Skeletal muscle cell (primary cell): ENCODE data around the gene AMD1.
"Not testable (repeated sequence)": the region's sequence is repeated elsewhere in the genome, so short reads cannot be mapped to it uniquely, and the experiment has no call there.

Experiments
- DNase-seq: peaks from one replicate; pipeline ENCODE4 v3.0.0-alpha.2; 2010; ENCODE audit warnings: low read depth
- H3K4me3 ChIP-seq: 2 replicates; pipeline ENCODE4 v1.5.1; 2011; ENCODE audit warnings: low read depth, mild to moderate bottlenecking, control low read depth, low read length, moderate library complexity

AMD1 gene

DNA sequence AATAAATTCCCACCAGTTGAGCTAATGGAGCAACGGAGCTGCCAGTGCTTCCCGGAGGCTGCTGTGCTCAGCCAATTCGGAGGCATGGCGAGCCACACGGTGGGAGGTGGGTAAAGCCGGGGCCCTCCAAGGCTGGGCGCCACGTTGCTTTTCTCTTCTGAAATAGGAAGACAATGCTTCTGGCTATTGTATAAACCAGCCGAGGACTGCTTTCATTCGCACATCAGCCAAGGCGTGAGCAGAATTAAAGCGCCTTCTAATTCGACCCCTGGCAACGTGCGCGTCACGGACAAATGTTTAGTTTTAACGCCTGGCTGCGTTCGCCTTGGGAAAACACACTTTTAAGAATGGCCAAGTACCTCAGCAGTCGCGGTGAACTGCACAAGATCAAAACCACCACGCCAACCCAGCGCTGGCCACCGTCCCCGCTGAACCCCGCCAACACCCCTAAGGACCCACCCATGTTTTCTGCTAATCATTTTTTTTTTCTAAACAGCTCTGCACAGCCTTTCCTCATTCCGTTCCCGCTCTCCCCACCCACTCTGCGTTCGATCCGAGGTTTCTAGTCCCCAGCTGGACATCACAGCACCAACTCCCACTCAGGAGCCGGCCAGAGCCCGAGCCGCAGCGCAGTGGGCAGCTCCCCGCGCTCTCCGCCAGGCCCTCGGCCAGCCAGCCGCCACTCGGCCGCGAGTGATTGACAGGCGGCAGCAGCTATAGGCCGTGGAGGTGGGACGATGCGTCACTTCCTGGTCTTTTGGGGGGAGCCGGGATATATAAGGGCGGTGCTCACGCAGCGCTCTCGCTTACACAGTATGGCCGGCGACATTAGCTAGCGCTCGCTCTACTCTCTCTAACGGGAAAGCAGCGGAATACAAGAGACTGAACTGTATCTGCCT, at the start of gene AMD1:
Gene AMD1 (plus strand): TSS at position 805 of the 899 bp plus-strand sequence. CDS start 321 bp downstream, outside the sequence.
- peak; percentile 94 for DNase-seq
- H3K4me3 ChIP-seq, result peak within 1 kb of the TSS; percentile 96

DNA sequence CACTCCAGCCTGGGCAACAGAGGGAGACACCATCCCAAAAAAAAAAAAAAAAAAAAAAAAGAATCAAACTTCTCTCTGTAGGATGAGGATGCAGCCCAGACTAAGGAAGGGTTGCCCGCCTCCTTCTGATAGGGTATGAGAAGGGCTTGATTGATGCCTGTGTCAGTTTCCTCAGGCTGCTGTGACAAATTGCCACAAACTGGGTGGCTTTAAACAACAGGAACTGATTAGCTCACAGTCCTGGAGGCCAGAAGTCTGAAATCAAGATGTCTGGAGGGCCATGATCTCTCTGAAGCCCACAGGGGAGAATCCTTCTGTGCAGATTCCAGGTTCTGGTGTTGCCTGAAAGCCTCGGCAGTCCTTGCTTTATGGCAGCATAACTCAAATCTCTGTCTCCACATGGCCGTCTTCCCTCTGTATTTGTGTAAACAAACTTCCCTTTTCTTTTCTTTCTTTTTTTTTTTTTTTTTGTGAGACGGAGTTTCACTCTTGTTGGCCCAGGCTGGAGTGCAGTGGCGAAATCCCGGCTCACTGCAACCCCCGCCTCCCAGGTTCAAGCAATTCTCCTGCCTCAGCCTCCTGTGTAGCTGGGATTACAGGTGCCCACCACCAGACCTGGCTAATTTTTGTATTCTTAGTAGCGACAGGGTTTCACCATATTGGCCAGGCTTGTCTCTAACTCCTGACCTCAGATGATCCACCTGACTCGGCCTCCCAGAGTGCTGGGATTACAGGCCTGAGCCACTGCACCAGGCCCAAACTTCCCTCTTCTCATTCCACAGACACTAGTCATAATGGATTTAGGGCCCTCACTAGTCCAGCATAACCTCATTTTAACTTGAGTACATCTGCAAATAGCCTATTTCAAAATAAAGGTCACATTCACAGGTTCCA, 48.1 kb upstream of the AMD1 start:
- H3K4me3 ChIP-seq, result no peak overlapping the region
- no peak for DNase-seq

DNA sequence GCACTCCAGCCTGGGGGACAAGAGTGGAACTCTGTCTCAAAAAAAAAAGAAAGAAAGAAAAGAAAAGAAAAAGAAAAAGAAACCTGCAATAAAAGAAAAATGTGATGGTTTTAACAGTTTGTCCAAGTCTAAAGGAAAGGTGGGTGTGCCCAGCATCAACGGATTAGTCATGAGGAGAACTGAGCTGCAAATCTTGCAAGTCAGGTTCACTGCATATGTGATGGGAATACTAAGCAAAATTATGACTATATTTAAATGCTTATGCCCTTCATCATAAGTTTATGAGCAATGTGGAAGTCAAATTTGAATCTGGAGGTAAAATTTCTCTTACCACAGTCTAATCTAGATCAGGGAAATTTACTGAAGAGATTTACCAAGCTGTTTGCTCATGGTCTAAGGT, 46.2 kb upstream of the AMD1 start:
- H3K4me3 ChIP-seq, result no peak overlapping the region
- DNase-seq, result no peak

- DNase-seq, result no peak
- H3K4me3 ChIP-seq, result no peak overlapping the region
Observed at GRCh38 chr6:110831405-110831804, 43.2 kb upstream of the AMD1 start.

DNA sequence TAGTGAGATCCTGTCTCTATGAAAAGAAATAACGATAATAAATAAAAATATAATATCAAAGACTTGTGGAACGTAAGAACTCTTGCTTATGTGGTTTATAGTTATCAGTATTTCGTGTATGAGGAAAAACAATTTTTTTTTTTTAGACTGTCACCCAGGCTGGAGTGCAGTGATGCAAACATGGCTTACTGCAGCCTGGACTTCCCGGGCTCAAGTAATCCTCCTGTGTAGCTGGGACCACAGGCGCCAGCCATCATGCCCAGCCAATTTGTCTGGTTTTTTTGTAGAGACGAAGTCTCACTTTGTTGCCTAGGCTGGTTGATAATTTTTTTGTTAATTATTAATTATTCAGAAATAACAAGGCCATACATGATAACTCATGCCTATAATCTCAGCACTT, 40.8 kb upstream of the AMD1 start:
- DNase-seq, result no peak
- no peak overlapping the region for H3K4me3 ChIP-seq

- H3K4me3 ChIP-seq, DNase-seq: not testable (repeated sequence)
Observed at GRCh38 chr6:110835751-110836150, 38.8 kb upstream of the AMD1 start.

DNA sequence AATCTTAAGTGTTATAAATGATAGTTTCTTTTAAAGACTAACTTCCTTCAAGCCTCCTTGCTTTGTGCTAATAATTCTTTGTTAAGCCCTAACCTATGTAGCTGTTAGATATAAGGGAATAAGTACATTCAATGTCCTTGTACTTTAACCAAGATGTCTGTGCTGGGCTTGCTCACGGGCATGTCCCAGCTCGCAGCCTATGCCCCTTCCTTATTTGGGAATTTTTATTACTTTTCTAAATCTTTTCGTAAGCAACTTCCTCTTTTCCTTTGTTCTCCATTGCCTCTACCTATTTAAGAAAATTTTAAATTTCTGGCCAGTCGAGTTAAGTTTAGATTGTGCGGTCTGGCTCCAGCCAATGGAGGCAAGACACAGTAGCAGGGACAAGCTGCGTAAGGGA, 33.3 kb upstream of the AMD1 start:
- DNase-seq, result no peak
- no peak overlapping the region for H3K4me3 ChIP-seq

DNA sequence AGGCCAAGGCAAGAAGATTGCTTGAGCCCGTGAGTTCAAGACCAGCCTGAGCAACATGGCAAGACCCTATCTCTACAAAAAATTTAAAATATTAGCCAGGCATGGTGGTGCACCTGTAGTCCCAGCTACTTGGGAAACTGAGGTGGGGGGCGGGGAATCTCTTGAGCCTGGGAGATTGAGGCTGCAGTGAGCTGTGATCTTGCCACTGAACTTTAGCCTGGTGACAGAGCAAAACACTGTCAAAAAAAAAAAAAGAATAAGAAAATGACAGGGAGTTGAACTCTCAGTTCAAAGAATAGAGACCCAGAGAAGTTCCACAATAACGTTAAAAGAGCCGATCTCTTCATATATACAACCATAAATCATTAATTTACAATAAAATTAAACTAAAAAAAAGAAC, 24.8 kb upstream of the AMD1 start:
- no peak overlapping the region for H3K4me3 ChIP-seq

GRCh38 chr6:110852773-110853172, 21.8 kb upstream of the AMD1 start:
- no peak for DNase-seq
- no peak overlapping the region for H3K4me3 ChIP-seq

More for the DNA sequence above, 24.8 kb upstream of the AMD1 start:
- DNase-seq, result no peak

GRCh38 chr6:110853754-110854477, 20.7 kb upstream of the AMD1 start:
- no peak for DNase-seq
- no peak overlapping the region for H3K4me3 ChIP-seq

GRCh38 chr6:110856296-110856695, 18.3 kb upstream of the AMD1 start:
- H3K4me3 ChIP-seq, result no peak overlapping the region
- no peak for DNase-seq

GRCh38 chr6:110858016-110858415, 16.6 kb upstream of the AMD1 start:
- DNase-seq, result no peak
- H3K4me3 ChIP-seq, result no peak overlapping the region

- DNase-seq, result no peak
- no peak overlapping the region for H3K4me3 ChIP-seq
Observed at GRCh38 chr6:110858562-110859214, 15.9 kb upstream of the AMD1 start.

DNA sequence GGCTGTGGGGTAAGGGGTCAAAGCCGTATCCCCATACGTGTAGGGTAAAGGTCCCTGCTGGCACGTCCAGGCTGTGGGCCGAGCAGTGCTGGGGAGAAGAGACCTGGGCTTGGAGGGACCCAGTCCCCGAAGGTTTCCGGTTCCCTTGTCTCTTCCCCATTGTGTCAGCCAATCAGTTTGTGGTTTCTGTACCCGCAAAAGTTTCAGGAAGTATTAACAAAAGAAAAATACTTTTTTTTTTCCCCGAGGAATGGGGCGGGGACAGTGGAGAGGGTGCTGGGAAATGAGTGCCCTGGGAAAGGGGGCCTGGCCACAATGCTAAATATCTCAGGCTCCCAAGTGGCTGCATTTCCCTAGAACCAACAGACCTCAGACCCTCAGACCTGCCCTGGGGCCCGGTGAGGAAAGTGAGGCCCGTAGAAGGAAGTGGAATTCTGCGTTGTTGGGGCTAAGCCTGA, 15.2 kb upstream of the AMD1 start:
- H3K4me3 ChIP-seq, result no peak overlapping the region
- DNase-seq, result no peak

DNA sequence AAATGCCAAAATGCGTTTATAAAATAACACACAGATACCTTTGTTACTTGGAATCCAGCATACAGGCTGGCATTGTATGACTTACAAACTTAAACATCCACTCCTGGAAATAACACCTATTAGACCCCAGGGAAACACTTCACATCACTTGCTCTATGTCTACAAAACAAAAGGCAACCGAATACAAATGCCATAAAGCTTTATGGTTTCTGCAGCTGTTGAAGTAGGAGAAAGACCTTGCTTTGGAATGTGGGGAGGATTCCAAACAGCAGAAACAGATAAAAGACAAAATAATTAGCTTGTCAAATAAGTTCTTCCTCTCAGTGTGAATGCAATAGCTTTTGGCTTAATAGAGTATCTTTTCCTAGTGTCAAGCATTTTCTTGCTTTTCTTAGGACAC, 9.8 kb upstream of the AMD1 start:
- no peak overlapping the region for H3K4me3 ChIP-seq
- DNase-seq, result no peak

DNA sequence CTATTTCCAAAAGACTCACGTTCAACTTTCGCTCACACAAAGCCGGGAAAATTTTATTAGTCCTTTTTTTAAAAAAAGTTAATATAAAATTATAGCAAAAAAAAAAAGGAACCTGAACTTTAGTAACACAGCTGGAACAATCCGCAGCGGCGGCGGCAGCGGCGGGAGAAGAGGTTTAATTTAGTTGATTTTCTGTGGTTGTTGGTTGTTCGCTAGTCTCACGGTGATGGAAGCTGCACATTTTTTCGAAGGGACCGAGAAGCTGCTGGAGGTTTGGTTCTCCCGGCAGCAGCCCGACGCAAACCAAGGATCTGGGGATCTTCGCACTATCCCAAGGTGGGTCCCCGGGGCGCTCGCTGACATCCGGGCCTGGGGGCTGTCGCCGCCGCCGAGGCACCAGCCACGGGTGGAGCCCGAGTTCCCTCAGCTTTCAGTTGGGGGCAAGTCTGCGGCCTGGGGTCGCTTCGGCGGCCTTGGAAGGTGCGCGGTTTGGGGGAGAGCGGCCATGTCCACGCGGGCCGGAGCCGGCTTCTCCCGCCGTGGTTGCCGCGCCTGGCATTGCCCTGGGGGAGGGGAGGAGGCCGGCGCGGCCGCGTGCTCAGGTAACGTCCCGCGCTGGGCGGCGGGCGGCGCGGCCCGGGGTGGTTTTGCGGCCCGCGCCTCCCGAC, 429 bp downstream of the AMD1 start:
- DNase-seq, result no peak

GRCh38 chr6:110875548-110876169, 1.1 kb downstream of the AMD1 start:
- no peak for DNase-seq
- H3K4me3 ChIP-seq, result peak overlapping the region; percentile 96

More for the DNA sequence above, 429 bp downstream of the AMD1 start:
- H3K4me3 ChIP-seq, result peak overlapping the region; percentile 96

- H3K4me3 ChIP-seq, result peak overlapping the region; percentile 96
- DNase-seq, result peak; percentile 69
Observed at GRCh38 chr6:110876170-110876773, 1.7 kb downstream of the AMD1 start.
